NT2/D1 (cell line): ENCODE data around the gene DDX31.

ENCODE experiments used
- SUZ12 ChIP-seq: IDR thresholded peaks from 2 replicates; pipeline ENCODE4 v1.6.1; 2011; ENCODE audit not compliant: insufficient read length, insufficient read depth; ENCODE audit errors: extremely low read depth
- YY1 ChIP-seq: IDR thresholded peaks from 2 replicates; pipeline ENCODE4 v1.6.1; 2011; ENCODE audit not compliant: insufficient read length, insufficient read depth

GRCh38 chr9:132669698-132670456 is at the start of gene DDX31:
- TF ChIP-seq YY1: no peak
- TF ChIP-seq SUZ12: no peak
